IPS DF 6.9 (cell line): ENCODE measurements around the gene IBA57.
"Not testable (repeated sequence)": the region's sequence is repeated elsewhere in the genome, so short reads cannot be mapped to it uniquely, and the experiment has no call there.

ENCODE experiments used
- DNase-seq: peaks from one replicate; pipeline ENCODE4 v3.0.0-alpha.2; 2013; ENCODE audit warnings: low read depth, low spot score
- H3K27ac ChIP-seq: one replicate; pipeline ENCODE4 v1.5.1; 2013; ENCODE audit warnings: low read length, control low read depth
- H3K27me3 ChIP-seq: 2 replicates; pipeline ENCODE4 v1.6.1; 2013; ENCODE audit warnings: mild to moderate bottlenecking, low read length; ENCODE audit not compliant: control insufficient read depth, insufficient read depth
- H3K36me3 ChIP-seq: 2 replicates; pipeline ENCODE4 v1.6.1; 2013; ENCODE audit warnings: low read length; ENCODE audit not compliant: control insufficient read depth, insufficient read depth
- H3K4me1 ChIP-seq: 2 replicates; pipeline ENCODE4 v1.6.1; 2013; ENCODE audit warnings: low read length; ENCODE audit not compliant: control insufficient read depth, insufficient read depth
- H3K4me3 ChIP-seq: 2 replicates; pipeline ENCODE4 v1.5.1; 2013; ENCODE audit warnings: mild to moderate bottlenecking, low read length
- H3K9me3 ChIP-seq: 2 replicates; pipeline ENCODE4 v1.6.1; 2013; ENCODE audit warnings: low read length, inconsistent platforms; ENCODE audit not compliant: control insufficient read depth, insufficient read depth
- WGBS: extraction: QIAGEN DNeasy Blood & Tissue Kit; methylation state at CpG from one replicate; pipeline ENCODE4 v1.1.7; 2013; ENCODE audit warnings: mixed read lengths, missing lambda C conversion rate; ENCODE audit not compliant: insufficient read length, insufficient coverage; 5-methylcytosine and 5-hydroxymethylcytosine counted together

Gene IBA57

DNA sequence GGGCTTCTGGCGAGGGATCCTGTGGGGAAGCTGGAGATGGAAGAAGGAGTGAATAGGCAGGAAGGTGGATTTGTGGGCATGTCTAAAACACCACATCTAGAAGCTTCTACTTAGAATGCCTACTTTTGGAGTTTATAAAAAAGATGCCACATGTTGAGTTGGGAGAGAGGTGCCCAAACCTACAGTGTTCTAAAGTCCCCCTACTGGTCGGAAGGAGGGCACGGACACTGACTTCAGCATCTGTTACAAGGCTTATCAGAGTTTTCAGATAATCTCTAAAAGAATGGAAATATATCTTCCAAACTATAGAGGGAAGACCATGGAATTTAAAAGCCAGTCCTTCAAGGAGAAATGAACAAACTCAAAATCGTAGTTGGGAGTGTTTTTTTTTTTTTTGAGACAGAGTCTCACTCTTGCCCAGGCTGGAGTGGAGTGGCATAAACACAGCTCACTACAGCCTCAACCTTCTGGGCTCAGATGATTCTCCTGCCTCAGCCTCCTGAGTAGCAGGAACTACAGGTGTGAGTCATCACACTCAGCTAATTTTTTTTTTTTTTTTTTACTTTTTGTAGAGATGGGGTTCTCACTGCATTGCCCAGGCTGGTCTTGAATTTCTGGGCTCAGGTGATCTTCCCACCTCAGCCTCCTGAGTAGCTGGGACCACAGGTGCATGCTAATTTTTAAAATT, 14.8 kb downstream of the IBA57 start:
- no peaks in the 10 kb centered on the region for H3K36me3 ChIP-seq
- H3K4me1 ChIP-seq = no peaks in the 10 kb centered on the region
- no peak overlapping the region for H3K27ac ChIP-seq
- no peaks in the 10 kb centered on the region for H3K27me3 ChIP-seq
- DNase-seq = no peak
- no peak overlapping the region for H3K4me3 ChIP-seq
- no peaks in the 10 kb centered on the region for H3K9me3 ChIP-seq
- no CpG with 5 or more reads among the region's 4 CpGs for WGBS

DNA sequence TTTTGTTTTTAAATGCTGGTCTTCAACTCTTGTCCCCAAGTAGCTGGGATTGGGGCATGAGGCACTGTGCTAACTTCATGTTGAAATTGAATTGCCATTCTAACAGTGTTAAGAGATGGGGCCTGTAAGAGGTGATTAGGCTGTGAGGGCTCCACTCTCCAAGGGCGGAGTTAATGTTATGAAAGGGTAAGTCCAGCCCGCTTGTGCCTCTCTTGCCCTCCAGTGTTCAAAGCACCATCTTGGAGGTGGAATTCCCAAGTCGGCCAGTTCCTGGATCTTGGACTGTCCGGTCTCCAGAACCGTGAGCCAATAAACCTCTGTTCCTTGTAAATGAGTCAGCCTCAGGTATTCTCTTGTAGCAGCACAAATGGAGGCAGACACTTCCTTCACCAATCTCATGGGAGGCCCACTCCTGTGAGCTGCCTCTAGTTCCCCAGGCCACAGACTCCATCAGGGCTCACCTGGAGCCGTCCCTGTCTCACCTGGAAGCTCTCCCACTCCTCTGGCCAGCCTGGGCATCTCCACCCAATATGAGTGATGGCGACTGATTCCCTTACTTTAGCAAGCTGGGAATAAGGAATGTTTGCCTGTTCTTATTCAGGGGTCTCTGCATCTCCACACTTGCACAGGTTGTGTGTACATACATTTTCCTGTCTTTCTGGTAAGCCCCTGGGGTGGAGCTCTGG, 15.5 kb downstream of the IBA57 start:
- DNase-seq = no peak
- H3K9me3 ChIP-seq = no peaks in the 10 kb centered on the region
- H3K27ac ChIP-seq = no peak overlapping the region
- no peaks in the 10 kb centered on the region for H3K36me3 ChIP-seq
- no CpG with 5 or more reads among the region's 7 CpGs for WGBS
- no peaks in the 10 kb centered on the region for H3K4me1 ChIP-seq
- H3K27me3 ChIP-seq = no peaks in the 10 kb centered on the region
- no peak overlapping the region for H3K4me3 ChIP-seq

DNA sequence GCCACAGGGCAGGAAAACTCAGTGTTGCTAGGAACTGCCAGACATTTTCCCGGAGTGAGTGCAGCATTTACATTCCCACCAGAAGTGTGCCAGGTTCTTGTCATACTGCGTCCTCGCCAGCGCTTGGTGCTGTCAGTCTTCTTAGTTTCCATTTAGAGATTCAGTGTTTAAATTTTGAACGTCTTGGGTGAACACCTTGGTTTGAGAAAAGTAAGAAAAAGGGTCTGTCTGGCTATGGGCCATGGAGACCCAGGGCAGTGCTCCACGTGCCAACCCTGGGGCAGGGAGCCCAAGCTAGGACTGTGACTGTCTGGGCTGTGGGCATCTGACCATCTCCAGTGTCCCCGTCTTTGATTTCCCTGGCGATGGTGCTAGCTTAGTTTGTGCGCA, 16.0 kb downstream of the IBA57 start:
- no CpG with 5 or more reads among the region's 9 CpGs for WGBS
- no peaks in the 10 kb centered on the region for H3K36me3 ChIP-seq
- no peak overlapping the region for H3K27ac ChIP-seq
- no peaks in the 10 kb centered on the region for H3K9me3 ChIP-seq
- H3K4me3 ChIP-seq = no peak overlapping the region
- no peaks in the 10 kb centered on the region for H3K4me1 ChIP-seq
- DNase-seq = no peak
- H3K27me3 ChIP-seq = no peaks in the 10 kb centered on the region

DNA sequence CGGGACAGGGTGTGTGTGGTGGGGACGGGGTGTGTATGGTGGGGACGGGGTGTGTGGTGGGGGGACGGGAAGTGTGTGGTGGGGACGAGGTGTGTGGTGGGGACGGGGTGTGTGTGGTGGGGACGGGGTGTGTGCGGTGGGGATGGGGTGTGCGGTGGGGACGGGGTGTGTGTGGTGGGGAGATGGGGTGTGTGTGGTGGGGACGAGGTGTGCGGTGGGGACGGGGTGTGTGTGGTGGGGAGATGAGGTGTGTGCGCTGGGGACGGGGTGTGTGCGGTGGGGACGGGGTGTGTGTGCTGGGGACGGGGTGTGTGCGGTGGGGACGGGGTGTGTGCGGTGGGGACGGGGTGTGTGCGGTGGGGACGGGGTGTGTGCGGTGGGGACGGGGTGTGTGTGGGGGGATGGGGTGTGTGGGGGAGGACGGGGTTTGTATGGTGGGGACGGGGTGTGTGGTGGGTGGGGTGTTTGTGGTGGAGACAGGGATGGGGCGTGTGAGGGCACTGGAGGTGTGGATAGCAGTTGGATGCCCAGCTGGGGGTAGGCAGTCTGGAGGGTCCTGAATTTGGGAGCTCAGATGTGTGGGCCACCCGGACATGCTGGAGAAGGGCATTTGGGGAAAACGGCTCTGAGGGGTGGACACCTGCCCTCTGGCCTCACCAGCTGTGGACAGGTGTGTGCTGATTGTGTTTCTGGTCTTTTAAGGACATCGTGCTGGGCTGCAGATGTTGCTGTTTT, 16.9 kb downstream of the IBA57 start:
- H3K27me3 ChIP-seq = no peaks in the 10 kb centered on the region
- H3K27ac ChIP-seq = no peak overlapping the region
- no peak overlapping the region for H3K4me3 ChIP-seq
- 100% methylated on average over 2 of the region's 32 CpGs for WGBS
- H3K9me3 ChIP-seq = no peaks in the 10 kb centered on the region
- no peak for DNase-seq
- no peaks in the 10 kb centered on the region for H3K4me1 ChIP-seq
- H3K36me3 ChIP-seq = no peaks in the 10 kb centered on the region

DNA sequence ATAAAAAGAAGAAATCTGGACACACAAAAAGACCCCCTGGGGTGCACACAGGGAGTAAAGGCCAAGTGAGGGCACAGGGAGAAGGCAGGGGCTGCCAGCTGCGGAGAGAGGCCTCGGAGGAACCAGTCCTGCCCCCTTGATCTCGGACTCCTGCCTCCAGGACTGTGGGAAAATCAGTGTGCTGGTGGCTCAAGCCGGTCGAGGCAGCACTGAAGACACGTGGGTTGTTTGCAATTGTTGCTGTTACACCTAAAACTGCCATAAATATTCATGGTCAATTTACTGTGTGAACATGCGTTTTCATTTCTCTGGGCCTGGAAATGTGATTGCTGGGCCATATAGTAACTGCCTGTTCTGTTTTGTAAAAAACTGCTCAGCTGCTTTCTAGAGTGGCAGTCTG, 18.5 kb downstream of the IBA57 start:
- H3K27ac ChIP-seq = no peak overlapping the region
- no peaks in the 10 kb centered on the region for H3K9me3 ChIP-seq
- no CpG with 5 or more reads among the region's 7 CpGs for WGBS
- H3K36me3 ChIP-seq = no peaks in the 10 kb centered on the region
- no peaks in the 10 kb centered on the region for H3K27me3 ChIP-seq
- H3K4me3 ChIP-seq = no peak overlapping the region
- no peaks in the 10 kb centered on the region for H3K4me1 ChIP-seq
- DNase-seq = no peak

DNA sequence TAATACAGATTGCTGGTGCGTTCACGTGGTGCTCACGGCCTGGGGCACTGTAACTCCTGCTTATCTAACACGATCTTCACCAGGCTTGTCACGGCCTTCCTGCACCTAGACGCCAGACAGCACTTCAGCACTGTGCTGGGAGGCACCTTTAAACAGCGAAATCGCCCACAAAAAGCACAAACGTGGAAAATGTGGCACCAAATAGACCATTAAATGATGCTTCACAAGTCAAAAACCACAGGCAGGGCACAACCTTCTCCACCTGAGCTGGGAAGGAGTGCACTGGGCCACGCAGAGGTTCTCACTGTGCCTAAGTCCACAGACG, 20.0 kb downstream of the IBA57 start:
- H3K4me1 ChIP-seq = no peaks in the 10 kb centered on the region
- H3K36me3 ChIP-seq = no peaks in the 10 kb centered on the region
- H3K27me3 ChIP-seq = no peaks in the 10 kb centered on the region
- H3K27ac ChIP-seq = no peak overlapping the region
- DNase-seq = no peak
- H3K9me3 ChIP-seq = no peaks in the 10 kb centered on the region
- WGBS = no CpG with 5 or more reads among the region's 11 CpGs
- H3K4me3 ChIP-seq = no peak overlapping the region

DNA sequence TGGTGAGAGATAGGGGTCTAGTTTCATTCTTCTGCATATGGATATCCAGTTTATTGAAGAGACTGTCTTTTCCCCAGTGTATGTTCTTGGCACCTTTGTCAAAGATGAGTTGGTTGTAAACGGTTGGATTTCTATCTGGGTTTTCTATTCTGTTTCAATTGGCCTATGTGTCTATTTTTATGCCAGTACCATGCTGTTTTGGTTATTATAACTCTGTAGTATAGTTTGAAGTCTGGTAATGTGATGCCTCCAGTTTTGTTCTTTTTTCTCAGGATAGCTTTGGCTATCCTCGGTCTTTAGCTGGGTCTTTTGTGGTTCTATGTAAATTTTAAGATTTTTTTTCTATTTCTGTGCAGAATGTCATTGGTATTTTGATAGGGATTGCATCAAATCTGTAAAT, 22.6 kb downstream of the IBA57 start:
- whole genome bisulfite sequencing = no CpG with 5 or more reads among the region's 2 CpGs
- not testable (repeated sequence) for DNase-seq, H3K9me3 ChIP-seq, H3K4me3 ChIP-seq, H3K27me3 ChIP-seq, H3K4me1 ChIP-seq, H3K36me3 ChIP-seq, H3K27ac ChIP-seq

DNA sequence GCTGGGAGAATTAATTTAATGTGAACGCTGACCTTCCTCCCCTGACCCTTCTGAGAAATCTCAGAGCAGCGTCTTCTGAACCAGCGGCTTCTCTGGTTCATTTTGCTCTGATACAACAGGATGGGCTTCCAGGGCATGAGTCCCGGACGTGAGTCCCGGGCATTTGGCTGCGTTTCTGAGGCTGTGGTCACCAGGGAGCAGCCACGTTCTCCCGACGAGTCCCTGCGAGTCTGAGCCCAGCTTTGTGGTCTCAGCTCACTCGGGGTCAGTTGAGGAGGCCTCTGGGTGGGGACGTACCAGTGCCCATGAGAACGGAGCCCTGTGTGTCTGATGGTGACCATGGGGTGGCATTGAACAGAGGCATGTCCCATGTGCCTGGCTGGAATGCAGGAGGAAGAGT, 24.6 kb downstream of the IBA57 start:
- Histone ChIP-seq H3K27me3 (no peaks in the 10 kb centered on the region), H3K27ac (no peak overlapping the region), H3K4me1 (no peaks in the 10 kb centered on the region), H3K9me3 (no peaks in the 10 kb centered on the region), H3K4me3 (no peak overlapping the region), H3K36me3 (no peaks in the 10 kb centered on the region)
- WGBS = no CpG with 5 or more reads among the region's 14 CpGs
- DNase-seq = no peak

DNA sequence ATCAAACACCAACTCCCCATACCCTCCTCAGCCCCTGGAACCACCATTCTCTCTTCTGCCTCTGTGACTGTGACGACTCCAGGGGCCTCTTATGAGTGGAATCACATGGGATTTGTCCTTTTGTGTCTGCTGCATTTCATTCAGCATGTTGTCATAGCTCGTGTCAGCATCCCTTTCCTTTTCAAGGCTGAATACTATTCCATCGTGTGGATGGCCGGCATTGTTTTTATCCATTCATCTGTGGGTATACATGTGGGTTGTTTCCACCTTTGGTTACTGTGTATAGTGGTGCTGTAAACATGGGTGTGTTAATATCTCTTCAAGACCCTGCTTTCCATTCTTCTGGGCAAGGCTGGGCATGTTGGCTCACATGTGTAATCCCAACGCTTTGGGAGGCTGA, 25.2 kb downstream of the IBA57 start:
- no CpG with 5 or more reads among the region's 5 CpGs for WGBS
- Histone ChIP-seq H3K27ac (no peak overlapping the region), H3K4me3 (no peak overlapping the region), H3K4me1 (no peaks in the 10 kb centered on the region), H3K36me3 (no peaks in the 10 kb centered on the region), H3K9me3 (no peaks in the 10 kb centered on the region), H3K27me3 (no peaks in the 10 kb centered on the region)
- DNase-seq = no peak

DNA sequence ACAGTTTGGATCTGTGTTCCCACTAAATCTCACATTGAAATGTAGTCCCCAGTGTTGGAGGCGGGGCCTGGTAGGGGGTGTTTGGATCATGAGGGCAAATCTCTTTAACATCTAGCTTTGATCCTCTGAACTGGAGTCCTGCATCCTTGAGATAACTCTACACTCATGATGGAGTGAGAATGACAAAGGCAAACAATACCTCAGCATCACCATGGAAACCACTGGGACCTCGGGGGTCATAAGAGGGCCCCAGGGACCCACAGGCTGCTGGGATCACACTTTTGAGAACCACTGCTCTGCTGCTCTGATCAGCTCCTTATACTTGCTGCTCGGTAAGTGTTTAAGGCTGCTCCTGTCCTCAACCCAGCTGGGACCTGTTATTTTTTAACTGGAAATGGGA, 28.8 kb downstream of the IBA57 start:
- H3K9me3 ChIP-seq = no peaks in the 10 kb centered on the region
- H3K36me3 ChIP-seq = no peaks in the 10 kb centered on the region
- H3K27ac ChIP-seq = no peak overlapping the region
- H3K4me1 ChIP-seq = no peaks in the 10 kb centered on the region
- no CpG with 5 or more reads among the region's 3 CpGs for WGBS
- DNase-seq = no peak
- H3K4me3 ChIP-seq = no peak overlapping the region
- no peaks in the 10 kb centered on the region for H3K27me3 ChIP-seq
